ENCODE measurements around the gene FBLN1.
"Not testable (repeated sequence)": the region's sequence is repeated elsewhere in the genome, so short reads cannot be mapped to it uniquely, and the experiment has no call there.

Gene FBLN1

DNA sequence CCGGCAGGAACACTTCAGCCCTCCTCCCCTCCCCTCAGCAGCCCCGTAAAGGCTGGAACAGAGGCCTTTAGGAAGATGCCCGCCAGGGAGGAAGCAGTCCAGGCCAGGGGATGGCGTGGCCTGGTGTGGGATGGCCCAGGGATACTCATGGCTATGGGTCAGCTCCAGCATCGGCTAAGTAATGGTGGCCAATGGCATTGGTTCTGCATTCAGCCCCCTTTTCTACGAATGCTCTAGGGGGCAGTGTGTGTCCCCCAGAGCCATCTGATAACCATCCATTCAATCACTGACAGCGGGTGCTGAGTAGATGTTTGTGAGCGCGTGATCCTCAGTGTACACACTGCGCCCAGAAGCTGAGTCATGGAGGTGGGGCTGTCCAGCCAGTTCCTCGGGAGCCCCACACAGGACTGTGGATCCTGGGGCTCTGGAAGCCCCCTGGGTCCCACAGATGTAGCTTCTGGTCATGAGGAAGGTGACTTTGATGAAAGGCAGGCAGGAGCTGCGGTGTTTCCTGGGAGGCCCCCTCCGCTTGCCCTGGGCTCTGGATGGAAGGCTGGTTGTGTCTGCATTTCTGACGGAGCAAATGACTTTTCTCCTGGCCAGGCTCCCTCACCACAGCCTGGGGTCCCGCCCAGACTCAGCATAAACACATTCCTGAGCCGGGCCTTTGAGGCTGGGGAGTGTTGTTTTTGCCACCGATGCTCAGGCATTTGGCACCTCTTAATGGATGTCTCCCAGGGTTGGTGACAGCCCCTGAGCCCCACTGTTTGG lies 46.5 kb downstream of the FBLN1 start:
- peak; percentile 64 for DNase-seq (ENCODE audit: low read depth)

DNA sequence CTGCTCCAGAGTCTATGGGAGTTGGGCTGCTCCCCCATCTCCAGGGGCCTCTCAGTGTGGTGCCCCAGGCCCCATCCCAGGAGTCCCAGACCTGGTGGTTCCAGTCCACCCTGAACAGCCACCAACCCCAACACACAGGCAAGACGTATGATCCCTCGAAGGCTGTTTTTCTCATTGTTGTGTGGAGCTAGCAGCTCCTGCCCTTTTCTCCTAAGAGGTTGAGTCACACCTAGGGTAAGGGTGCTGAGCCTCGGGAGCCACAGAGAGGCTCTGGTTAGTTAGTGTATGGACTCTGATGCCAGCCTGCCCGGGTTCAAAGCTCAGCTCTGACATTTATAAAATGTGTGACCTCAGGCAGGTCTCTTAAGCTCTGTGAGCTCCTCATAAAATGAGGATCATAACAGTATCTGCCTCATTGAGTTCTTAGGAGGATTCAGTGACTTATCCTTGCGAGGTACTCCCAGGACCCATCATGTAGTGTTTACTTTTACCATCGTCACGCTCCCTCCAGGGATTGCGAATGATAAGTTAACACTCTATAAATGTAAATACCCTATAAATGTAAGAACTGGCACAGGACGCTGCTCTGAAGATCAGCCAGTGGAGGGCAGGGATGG lies 47.2 kb downstream of the FBLN1 start:
- no peak for DNase-seq (ENCODE audit: low read depth)

DNA sequence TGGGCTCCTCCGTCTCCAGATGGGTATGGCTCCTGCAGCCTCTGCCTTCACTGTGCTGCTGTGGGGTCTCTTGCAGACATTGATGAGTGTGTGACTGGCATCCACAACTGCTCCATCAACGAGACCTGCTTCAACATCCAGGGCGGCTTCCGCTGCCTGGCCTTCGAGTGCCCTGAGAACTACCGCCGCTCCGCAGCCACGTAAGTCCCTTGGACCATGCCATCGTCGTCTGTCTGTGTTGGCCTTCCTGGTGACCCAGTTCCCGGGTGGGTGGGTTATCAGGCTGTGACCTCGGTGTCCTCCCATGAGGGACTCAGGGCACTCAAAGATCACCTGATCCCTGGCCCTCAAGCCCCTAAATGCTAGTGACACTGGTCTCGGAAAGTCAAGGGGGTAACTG lies 47.7 kb downstream of the FBLN1 start:
- DNase-seq (ENCODE audit: low read depth): no peak

DNA sequence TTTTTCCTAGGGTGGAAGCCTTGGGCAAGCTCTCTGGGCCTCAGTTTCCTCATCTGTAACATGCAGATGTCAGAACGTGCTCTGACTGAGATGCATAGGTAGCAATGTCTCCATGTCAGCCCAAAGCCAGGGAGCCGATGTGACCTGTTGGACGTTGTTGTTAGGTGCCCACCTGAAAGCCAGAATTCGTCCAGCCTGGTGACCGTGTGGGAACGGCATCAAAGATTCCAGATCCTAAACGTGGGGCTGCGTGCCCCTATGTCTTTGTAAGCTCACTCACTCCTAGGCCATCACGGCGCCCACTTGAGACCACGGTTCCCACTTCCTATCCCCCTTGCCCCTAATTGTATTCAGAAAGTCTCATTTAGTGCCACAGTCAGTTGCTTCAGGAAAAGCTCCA lies 48.2 kb downstream of the FBLN1 start:
- no peak for DNase-seq (ENCODE audit: low read depth)

DNA sequence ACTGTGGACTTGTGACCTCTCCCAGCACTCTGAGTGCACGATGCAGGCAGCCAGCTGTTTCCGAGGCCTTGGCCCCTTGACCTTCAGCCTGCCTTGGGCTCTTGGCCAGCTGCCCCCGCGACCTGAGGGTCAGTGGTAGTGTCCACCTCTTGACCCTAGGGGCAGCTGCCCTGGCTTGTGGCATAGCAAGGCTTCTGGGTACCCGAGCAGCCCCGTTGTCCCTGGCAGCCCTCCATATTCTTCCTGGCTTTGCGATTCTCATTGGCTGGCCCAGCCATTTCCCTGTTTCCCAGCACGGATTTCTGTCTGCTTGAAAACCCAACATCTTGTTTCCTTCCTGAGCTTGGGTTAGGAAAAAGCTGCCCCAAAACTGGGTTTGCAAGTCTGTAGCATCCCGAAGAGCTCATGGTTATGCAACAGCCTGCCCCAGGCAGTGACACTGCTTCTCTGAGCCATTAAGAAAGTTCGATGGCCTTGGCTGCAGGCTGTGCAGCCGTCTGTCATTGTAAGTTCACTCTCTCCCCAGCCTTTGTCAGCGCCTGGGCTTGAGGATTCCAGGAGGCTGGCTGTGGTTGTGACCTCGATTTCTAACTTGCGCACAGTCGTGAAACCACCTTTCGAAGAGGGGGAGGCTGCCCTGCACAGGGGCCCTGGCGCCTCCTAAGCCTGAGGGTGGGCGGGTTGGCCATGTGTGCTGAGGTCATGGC lies 48.8 kb downstream of the FBLN1 start:
- no peak for DNase-seq (ENCODE audit: low read depth)

DNA sequence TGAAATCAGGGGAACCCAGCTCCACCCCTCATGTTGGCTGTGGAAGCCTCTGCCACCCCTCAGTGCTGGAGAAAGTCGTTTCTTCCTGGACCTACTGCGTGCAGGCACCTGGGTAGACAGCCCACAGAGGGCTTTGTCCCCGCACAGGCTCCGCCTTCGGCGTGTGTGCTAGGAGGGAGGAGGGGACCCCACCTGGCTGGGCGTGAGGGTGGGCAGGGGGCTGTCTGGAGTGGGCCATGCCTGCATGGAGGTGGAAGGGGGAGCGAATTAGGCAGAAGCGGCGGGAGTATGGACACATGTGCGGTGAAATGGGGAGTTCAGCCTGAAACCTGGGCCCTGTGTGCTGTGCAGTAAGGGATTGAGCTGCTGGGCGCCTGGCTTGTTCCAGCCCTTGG lies 49.3 kb downstream of the FBLN1 start:
- DNase-seq (ENCODE audit: low read depth): no peak

DNA sequence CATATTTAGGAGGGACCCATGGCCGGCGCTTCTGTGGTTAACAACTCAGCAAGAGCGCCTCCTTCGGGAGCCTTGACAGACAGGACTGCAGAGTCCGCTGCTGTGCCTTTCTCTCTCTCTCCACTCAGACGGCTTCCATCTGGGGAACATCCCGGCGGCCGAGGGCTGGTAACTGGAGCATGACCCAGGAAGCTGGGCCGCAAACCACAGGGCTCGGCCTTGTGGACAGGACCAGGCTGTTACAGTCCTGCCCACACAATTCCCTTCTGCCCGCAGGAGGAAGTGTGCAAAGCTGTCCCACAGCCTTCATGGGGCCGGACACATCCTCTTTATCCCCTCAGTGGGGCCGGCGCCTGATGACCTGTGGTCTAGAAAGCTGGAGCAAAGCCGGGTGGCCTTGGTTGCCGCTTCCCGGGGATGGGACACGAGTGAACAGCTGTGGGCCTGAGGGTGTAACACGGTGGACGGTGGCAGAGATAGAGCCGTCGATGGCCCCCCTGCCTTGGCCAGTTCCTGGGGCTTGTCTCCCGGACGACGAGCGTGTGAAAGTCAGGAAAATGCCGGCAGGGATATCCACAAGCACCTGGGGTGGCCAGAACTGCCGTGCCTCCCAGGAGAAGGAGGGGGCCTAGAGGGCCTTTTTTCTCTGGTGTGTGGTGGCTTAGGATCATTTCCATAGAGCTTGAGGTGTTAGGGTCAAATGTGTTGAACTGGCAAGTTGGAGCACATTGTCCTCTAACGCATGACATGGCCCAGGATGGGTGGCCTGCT lies 50.1 kb downstream of the FBLN1 start:
- DNase-seq (ENCODE audit: low read depth): peak; percentile 31

DNA sequence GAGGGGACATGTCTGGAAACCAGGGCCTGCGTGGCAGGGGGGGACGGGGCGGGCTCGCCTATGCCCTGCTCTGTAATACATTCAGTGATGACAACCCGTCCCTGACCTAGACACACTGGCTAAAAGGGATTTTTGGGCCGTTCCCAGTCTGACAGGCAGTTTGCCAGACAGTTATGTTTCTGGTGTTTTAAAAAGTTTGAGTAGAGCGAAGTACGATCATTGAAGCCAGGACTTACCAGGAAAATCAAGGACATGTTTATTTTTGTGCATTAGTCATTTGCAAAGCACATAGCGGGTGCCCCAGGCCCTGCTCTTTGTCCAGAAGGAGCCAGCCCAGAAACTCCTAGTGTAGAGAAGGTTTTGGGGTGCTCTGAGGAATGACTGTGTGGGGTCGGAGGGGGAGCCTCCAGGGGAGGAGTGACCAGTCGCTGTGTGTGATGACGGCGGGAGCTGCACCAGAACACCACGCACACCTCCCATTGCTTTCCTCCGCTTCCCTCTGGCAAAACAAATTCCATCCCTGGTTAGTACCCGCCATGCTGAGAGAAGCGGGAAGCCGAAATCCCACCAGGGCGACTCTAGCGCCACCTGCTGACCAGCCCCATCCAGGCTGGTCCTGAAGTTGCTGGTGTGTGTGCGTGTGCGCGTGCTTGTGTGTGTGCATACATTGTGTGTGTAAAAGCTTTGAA lies 50.8 kb downstream of the FBLN1 start:
- DNase-seq (ENCODE audit: low read depth): peak; percentile 35

DNA sequence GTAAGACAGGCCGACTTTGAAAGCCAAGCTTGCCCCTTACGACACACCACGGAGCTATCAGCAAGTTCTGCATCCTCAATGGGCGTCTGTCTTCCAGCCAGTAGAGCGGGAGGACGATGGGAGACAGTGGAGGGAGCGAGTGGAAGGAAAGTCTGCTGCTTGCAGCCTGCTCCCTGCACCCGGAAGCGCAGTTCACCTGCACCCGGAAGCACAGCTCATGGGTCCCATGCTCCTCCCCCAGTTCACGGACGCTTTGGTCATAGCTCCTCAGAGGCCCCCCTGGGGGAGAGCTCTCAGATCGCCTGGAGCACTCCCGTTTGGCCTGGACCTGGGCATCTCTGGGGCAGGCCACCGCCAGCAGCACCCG lies 51.3 kb downstream of the FBLN1 start:
- DNase-seq (ENCODE audit: low read depth): no peak

DNA sequence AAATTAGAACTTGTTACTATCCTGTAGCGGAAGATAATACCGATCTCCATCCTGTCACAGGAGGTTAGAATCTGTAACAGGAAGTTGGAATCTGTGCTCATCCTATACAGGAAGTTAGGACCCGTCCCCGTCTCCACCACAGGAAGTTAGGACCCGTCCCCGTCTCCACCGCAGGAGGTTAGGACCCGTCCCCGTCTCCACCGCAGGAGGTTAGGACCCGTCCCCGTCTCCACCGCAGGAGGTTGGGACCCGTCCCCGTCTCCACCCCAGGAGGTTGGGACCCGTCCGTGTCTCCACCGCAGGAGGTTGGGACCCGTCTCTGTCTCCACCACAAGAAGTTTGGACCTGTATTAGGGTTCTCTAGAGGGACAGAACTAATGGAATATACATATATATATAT lies 52.2 kb downstream of the FBLN1 start:
- no peak for DNase-seq (ENCODE audit: low read depth)

DNA sequence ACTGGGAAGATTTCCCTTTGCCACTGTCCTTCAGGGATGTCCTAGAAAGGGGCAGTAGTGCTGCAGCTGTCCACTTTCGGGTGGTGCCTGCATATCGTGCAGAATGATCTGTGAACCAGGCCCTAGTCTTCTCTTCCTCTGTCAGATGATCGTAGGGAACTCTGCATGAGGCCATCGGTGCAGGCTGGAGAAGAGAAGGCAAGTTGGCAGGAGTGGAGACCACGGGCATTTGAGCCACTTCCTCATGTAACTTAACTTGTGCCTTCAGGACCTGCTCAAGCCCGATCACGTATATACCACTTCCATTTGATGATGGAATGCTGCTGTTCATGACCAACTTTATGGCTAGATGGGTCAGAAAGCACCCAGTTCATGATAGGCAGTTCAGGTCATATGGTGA lies 55.2 kb downstream of the FBLN1 start:
- not testable (repeated sequence) for DNase-seq (ENCODE audit: low read depth)

DNA sequence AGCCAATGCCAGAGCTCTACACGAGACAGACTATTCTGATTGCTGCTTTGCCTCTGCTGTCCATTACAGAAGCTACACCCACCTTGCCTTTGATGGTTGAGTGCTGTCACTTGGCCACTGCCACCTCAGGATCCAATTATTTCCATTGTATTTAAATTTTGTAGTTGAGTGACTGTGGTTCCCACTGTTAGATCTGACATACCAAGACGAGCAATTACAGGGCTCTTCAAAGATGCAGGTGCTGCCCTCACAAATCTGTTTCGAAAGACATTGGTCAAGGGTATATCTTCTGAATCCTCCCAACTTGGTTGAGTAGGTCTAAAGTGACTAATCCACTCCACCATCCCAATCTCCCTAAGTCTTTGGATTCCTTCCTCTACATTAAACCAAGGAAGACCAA lies 57.4 kb downstream of the FBLN1 start:
- not testable (repeated sequence) for DNase-seq (ENCODE audit: low read depth)

DNA sequence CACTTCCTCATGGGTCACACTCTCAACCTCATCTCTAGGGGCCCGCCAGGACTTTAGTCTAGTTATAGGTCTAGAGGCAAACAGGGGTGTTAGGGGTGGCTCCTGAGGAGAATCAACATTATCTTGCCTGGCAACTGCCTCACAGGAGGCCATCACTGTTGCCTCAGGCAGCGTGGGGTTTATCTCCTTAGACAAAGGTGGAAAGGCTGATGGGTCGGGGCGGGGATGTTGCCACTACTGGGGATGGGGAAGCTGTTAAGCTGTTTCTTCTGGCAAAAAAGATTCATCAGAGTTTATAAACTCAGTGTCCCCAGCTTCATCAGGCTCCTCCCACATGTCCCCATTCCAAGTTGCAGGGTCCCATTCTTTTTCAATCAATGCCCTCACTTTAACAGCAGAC lies 58.1 kb downstream of the FBLN1 start:
- DNase-seq (ENCODE audit: low read depth): not testable (repeated sequence)

DNA sequence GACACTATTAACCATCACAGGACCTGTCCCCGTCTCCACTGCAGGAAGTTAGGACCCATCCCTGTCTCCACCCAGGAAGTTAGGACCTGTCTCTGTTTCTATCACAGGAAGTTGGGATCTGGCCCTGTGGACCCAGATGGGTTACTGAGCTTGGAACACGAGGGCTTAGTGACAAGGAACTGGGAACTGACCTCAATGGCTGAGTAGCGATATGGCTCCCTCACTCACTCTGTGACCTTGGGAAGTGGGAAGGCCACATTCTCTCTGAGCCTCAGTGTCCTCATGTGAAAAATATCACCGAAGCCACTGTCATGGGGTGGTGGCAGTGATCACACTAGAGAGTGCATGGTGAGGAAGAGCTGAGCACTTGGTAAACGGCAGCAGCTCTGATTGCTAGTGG lies 59.4 kb downstream of the FBLN1 start:
- no peak for DNase-seq (ENCODE audit: low read depth)

DNA sequence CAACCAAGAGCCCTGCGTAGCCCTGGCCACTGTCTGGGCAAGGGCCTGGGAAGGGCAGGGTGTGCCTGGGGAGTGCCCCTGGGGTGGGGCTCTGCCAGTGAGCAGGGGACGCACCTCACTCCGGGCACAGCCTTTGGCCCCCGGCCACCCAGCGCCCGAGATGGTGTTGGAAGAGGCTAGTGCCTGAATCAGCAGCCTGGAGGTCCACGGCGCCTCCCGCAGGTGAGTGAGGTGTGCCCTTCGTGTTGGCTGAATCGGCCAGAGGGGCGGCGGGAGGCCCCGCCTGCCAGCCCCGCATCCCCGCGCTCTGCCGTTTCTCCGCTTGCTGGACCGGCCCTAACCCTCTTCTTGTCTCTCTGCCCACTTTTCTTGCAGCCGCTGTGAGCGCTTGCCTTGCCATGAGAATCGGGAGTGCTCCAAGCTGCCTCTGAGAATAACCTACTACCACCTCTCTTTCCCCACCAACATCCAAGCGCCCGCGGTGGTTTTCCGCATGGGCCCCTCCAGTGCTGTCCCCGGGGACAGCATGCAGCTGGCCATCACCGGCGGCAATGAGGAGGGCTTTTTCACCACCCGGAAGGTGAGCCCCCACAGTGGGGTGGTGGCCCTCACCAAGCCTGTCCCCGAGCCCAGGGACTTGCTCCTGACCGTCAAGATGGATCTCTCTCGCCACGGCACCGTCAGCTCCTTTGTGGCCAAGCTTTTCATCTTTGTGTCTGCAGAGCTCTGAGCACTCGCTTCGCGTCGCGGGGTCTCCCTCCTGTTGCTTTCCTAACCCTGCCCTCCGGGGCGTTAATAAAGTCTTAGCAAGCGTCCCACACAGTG lies 60.1 kb downstream of the FBLN1 start:
- DNase-seq (ENCODE audit: low read depth): no peak

DNA sequence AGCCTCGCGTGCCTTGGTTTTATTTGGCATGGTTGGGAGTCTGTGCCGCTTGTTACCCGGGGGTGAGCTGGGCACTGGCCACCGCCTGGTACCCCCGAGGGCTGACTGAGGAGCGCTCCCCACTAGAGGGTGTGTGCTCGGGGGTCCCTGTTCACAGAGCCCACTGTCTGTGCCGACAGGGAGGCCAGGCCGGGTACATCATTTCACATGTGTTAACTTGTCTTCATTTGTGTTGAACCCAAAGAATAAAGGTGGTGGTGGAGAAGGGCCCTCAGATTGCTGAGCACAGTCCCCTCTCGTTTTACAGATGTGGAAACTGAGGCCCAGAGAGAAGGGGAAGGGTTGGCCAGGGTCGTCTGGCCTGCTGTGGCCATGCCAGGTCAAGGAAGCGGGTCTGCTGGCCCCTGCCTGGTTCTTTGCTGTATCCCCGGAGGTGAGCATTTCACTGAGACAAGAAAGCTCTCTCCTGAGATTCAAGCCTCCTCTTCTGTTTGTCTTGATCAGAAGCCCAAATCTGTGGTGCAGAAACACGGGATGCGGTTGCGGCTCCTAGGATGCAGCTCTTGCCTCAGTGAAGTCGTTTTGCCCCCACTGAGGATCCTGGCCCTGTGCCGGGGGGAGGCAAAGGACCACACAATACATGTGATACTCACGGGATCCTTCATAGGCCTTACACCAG lies 60.8 kb downstream of the FBLN1 start:
- no peak for DNase-seq (ENCODE audit: low read depth)

DNA sequence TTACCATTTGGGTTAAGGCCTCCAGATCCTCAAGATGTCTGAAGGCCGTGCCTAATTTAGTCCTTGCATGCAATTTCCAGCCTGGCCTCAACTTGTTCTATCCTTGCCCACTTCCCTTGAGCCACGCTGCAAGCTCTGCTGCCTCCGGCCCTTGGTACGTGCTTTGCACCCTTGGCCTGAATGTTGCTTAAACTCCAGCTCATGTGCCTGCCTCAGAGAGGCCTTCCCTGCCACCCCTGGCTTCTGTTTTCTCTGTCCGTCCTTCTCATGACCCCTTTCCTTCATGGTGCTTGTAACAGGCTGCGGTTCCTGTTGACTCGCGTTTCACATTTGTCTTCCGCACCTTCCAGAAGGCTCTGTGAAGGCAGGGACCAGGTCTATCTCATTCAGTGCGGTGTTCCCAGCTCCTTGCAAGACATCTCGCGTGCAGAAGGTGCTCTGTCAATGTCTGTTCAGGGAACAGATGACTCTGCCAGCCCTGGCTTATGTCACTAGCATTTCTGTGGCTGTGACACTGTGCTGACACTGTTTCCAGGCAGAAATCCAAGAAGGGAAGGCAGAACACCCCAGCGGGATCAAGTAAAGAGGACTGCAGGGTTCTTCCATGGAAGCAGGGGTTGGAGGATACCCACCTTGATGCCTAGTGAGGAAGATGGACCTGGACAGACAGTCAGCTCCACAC lies 61.8 kb downstream of the FBLN1 start:
- no peak for DNase-seq (ENCODE audit: low read depth)

DNA sequence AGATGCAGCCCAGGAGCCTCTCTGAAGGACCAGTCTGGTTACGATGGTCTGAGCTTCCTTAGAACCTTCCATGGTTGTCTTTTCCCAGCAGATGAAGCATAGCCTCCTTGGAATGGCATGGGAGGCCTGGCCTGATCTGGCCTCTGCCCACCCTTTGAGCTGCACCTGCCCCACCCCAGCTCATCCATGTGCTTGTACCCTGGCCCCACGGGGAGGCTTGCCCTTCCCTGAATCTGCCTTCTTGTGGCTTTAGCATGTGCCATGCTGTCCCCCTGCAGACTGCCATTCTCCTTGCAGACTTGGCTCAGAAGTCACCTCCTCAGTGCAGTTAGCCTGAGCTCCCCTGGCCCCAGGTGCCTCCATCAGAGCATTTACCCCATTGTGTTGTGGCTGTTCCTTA lies 62.5 kb downstream of the FBLN1 start:
- no peak for DNase-seq (ENCODE audit: low read depth)

DNA sequence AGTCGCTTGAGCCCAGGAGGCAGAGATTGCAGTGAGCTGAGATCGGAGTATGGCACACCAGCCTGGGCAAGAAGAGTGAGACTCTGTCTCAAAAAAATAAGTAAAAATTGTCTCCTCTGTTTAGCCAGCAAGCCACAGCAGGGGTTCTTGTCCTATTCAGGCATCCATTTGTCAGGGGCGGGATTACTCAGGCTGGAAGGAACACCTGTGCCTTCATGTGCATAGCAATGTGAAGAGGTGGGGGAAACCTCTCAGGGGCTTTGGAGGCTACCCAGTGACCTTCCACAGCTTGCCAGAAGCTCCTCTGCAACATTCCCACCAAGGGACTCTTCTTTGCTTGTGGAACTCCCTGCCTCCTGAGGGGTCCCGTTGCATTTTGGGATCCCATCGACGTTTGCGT lies 63.3 kb downstream of the FBLN1 start:
- DNase-seq (ENCODE audit: low read depth): no peak

DNA sequence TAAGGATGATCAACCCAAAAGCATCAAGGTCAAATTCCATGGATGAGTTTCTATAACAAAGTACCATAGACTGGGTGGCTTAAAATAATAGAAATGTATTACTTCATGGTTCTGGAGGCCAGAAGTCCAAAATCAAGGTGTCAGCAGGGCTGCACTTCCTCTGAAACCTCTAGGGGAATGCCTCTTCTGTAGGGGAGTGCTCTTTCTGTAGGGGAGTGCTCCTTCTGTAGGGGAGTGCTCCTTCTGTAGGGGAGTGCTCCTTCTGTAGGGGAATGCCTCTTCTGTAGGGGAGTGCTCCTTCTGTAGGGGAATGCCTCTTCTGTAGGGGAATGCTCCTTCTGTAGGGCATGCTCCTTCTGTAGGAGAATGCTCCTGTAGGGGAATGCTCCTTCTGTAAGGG lies 65.5 kb downstream of the FBLN1 start:
- DNase-seq (ENCODE audit: low read depth): no peak
